Panc1 (cell line): ENCODE measurements around the gene SLC9A5. TPM values are rescaled to one million over a fixed set of nuclear protein-coding genes. Genes with fewer than 3 reads are reported as not detected.

ENCODE experiments used
- ATAC-seq: fragments of 200-7000 bp; cut with Tn5 transposase; 2 replicates; pipeline ENCODE4 v1.9.1; 2020; ENCODE audit warnings: mild to moderate bottlenecking, moderate library complexity
- BruUV-seq: library from RNA; stranded (reverse); fragments of 400-500 nt; replicated peaks from 2 replicates; lab custom pipeline; 2021; lab: Mats Ljungman, UMichigan
- CTCF ChIA-PET: fragments of 300-600 bp; sonication (Branson Sonifier 250); formaldehyde crosslinking; loops from one replicate; lab custom pipeline; 2022; ENCODE audit warnings: antibody characterized with exemption; lab: Charles Lee
- POLR2A ChIA-PET: fragments of 300-600 bp; sonication (Branson Sonifier 250); formaldehyde crosslinking; loops from one replicate; lab custom pipeline; 2022; ENCODE audit warnings: antibody characterized with exemption; lab: Charles Lee
- DNase-seq: peaks from one replicate; pipeline ENCODE4 v3.0.0-alpha.2; 2010; ENCODE audit warnings: low read depth, low spot score
- H3K27ac ChIP-seq: 2 replicates; pipeline ENCODE4 v1.5.1; 2011; ENCODE audit warnings: mild to moderate bottlenecking, low read length, inconsistent platforms
- H3K27me3 ChIP-seq: fragments of 200-500 bp; sonication (Bioruptor generic); 2 replicates; pipeline ENCODE4 v1.6.0; 2014; ENCODE audit warnings: low read length, inconsistent platforms; ENCODE audit not compliant: control insufficient read depth, insufficient read depth
- H3K36me3 ChIP-seq: fragments of 200-500 bp; sonication (Bioruptor generic); 2 replicates; pipeline ENCODE4 v1.5.1; 2014; ENCODE audit warnings: inconsistent platforms, mild to moderate bottlenecking, low read length, moderate library complexity; ENCODE audit not compliant: control insufficient read depth, insufficient read depth
- H3K4me1 ChIP-seq: 2 replicates; pipeline ENCODE4 v1.5.1; 2011; ENCODE audit warnings: inconsistent platforms, mild to moderate bottlenecking, low read length, moderate library complexity; ENCODE audit not compliant: control insufficient read depth, insufficient read depth
- H3K4me3 ChIP-seq, 2 experiments: 2 replicates each; pipeline ENCODE4 v1.5.1; 2011 to 2012; ENCODE audit warnings: low read depth in 2 of 2, low read length in 2 of 2, mild to moderate bottlenecking in 2 of 2, inconsistent platforms in 1 of 2, moderate library complexity in 1 of 2
- H3K9me3 ChIP-seq: fragments of 200-500 bp; sonication (Bioruptor generic); 2 replicates; pipeline ENCODE4 v1.5.1; 2014; ENCODE audit warnings: low read depth, mild to moderate bottlenecking, inconsistent platforms, low read length, moderate library complexity; ENCODE audit not compliant: control insufficient read depth, insufficient read depth
- CTCF ChIP-seq: fragments of 450-650 bp; IDR thresholded peaks from 2 replicates; pipeline ENCODE4 v1.5.1; 2017; ENCODE audit warnings: mild to moderate bottlenecking
- POLR2AphosphoS5 ChIP-seq: IDR thresholded peaks from 2 replicates; pipeline ENCODE4 v1.6.1; 2012; ENCODE audit warnings: mild to moderate bottlenecking, low read depth, low read length, moderate library complexity
- SIN3A ChIP-seq: IDR thresholded peaks from 2 replicates; pipeline ENCODE4 v1.6.1; 2012; ENCODE audit warnings: low read depth, mild to moderate bottlenecking, low read length, moderate library complexity, borderline replicate concordance; ENCODE audit not compliant: insufficient read depth
- TCF7L2 ChIP-seq: IDR thresholded peaks from 2 replicates; pipeline ENCODE4 v1.6.1; 2011; ENCODE audit warnings: mild to moderate bottlenecking, low read depth, low read length, inconsistent platforms
- in situ Hi-C: cut with HindIII; loops from 2 replicates; pipeline ENCODE4 v1.10.0; 2016; ENCODE audit warnings: low sequenced_read_pairs, low pct_unique_long_range_greater_than_20kb
- intact Hi-C: fragments of 100-400 bp; cut with micrococcal nuclease; formaldehyde crosslinking; loops from one replicate; pipeline ENCODE4 v1.10.0; 2022; ENCODE audit not compliant: unreplicated experiment
- total RNA-seq: library from RNA; stranded (reverse); gene quantifications from one replicate; pipeline ENCODE4 v1.2.1, GENCODE V29; 2021; ENCODE audit not compliant: unreplicated experiment
- TF ChIP-seq, protein P1 (sequence below), 2 experiments: IDR thresholded peaks; 2 replicates each; pipeline ENCODE4 v1.6.1; 2011 to 2012; ENCODE audit warnings: low read depth in 2 of 2, control low read depth in 1 of 2, low read length in 1 of 2, mild to moderate bottlenecking in 1 of 2, moderate library complexity in 1 of 2; ENCODE audit not compliant: insufficient read depth in 1 of 2

The SLC9A5 gene
- total RNA-seq, 1 experiment from 2014 or later: 1.7 TPM

DNA sequence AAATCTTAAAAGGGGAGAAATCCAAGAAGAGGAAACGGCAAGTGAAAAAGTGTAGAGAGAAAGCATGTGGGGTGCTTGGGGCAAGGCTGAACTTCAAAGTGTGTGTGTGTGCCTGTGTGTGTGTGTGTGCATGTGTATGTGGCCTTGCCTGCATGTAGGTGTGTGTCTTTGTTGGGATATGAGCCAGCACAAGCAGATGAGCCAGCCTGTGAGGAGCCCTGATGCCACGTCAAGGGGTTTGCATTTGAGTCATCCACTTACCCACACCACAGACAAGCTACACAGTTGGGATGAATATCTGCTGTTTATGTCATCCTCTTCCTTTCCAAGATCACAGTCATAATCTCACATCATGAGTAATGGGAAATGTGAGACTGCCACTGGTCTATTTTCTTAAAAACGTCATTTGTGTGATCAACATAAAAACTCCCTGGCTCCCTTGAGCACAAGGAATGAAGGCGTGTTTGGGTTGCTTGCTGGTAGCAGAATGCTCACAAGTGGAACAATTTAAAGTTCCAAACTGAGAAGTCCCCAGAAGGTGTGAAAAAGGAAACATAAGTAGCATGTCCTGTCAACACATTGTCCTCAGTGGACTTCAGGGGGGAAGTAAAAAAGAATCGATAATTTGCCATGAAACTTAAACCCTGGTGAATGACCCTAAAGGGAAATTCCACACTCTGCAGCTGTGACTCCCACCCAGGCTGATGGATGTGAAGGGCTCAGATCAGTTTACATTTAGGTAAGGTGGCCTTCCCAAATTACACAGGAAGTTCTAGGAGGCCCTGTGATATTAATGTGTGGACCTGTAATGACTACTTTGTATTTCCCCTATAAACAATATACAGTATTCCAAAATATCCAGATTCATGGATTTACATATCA is 63.1 kb downstream of the SLC9A5 start:
- CTCF ChIA-PET: no interaction called here
- Histone ChIP-seq H3K36me3 (no peaks in the 10 kb centered on the region), H3K9me3 (no peaks in the 10 kb centered on the region), H3K4me3 (no peak overlapping the region), H3K27ac (no peak overlapping the region), H3K4me1 (no peaks in the 10 kb centered on the region), H3K27me3 (no peaks in the 10 kb centered on the region)
- BruUV-seq: no TSS peak
- intact Hi-C loops (no loop called here), in situ Hi-C loops (no loop called here)
- POLR2A ChIA-PET: no interaction called here
- ATAC-seq (peak; percentile 84), DNase-seq (peak; percentile 94)
- TF ChIP-seq POLR2AphosphoS5: no peak
- no peak for TF ChIP-seq SIN3A
- TF ChIP-seq, protein P1, sequence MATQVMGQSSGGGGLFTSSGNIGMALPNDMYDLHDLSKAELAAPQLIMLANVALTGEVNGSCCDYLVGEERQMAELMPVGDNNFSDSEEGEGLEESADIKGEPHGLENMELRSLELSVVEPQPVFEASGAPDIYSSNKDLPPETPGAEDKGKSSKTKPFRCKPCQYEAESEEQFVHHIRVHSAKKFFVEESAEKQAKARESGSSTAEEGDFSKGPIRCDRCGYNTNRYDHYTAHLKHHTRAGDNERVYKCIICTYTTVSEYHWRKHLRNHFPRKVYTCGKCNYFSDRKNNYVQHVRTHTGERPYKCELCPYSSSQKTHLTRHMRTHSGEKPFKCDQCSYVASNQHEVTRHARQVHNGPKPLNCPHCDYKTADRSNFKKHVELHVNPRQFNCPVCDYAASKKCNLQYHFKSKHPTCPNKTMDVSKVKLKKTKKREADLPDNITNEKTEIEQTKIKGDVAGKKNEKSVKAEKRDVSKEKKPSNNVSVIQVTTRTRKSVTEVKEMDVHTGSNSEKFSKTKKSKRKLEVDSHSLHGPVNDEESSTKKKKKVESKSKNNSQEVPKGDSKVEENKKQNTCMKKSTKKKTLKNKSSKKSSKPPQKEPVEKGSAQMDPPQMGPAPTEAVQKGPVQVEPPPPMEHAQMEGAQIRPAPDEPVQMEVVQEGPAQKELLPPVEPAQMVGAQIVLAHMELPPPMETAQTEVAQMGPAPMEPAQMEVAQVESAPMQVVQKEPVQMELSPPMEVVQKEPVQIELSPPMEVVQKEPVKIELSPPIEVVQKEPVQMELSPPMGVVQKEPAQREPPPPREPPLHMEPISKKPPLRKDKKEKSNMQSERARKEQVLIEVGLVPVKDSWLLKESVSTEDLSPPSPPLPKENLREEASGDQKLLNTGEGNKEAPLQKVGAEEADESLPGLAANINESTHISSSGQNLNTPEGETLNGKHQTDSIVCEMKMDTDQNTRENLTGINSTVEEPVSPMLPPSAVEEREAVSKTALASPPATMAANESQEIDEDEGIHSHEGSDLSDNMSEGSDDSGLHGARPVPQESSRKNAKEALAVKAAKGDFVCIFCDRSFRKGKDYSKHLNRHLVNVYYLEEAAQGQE (IDR thresholded peaks at IDR 0.05; ENCODE audit: insufficient read depth in 1 of 2, low read depth in 2 of 2, low read length in 1 of 2): no peak
- no peak for TF ChIP-seq CTCF
- TF ChIP-seq TCF7L2: no peak

GRCh38 chr16:67312719-67313118 is 63.9 kb downstream of the SLC9A5 start:
- in situ Hi-C loops: no loop called here
- no TSS peak for BruUV-seq
- Histone ChIP-seq H3K4me3 (no peak overlapping the region), H3K9me3 (no peaks in the 10 kb centered on the region), H3K27ac (no peak overlapping the region), H3K27me3 (no peaks in the 10 kb centered on the region), H3K4me1 (no peaks in the 10 kb centered on the region), H3K36me3 (no peaks in the 10 kb centered on the region)
- intact Hi-C loops: no loop called here
- POLR2A ChIA-PET: no interaction called here
- TF ChIP-seq SIN3A (no peak), CTCF (no peak), TCF7L2 (no peak), POLR2AphosphoS5 (no peak)
- TF ChIP-seq, protein P1 (IDR thresholded peaks at IDR 0.05; ENCODE audit: insufficient read depth in 1 of 2, low read depth in 2 of 2, low read length in 1 of 2): no peak
- DNase-seq: no peak
- no peak for ATAC-seq
- CTCF ChIA-PET: no interaction called here
